Measurements from ENCODE around the gene ASTN2. TPM values are rescaled to one million over a fixed set of nuclear protein-coding genes. Genes with fewer than 3 reads are reported as not detected.

ASTN2 gene
- total RNA-seq, 1 experiment from 2014 or later, result 4.8 TPM

DNA sequence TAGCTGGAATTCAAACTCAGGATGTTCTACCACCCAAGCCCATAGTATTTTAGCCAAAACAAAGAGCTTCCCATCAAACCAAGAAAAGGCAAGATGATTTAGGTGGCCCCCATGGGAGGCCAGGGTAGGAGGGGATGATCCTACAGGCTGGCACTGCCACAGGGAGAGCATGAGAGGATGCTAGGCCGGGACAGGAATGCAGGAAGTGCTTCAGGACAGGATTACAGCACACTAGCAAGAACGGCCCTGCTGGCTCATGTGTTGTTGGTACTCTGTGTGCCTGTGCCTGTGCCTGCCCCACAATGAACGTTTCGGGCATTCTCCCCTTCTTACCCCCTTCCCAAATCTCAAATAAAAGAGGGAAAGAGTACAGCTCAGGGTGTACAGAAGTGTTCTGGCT is 838.5 kb downstream of the ASTN2 start:
- ChIA-PET POLR2A (no interaction called here), CTCF (no interaction called here)
- no peak overlapping the region for H2AFZ ChIP-seq (ENCODE audit: low read depth, low read length, poor library complexity, severe bottlenecking)

More for the DNA sequence above, 838.5 kb downstream of the ASTN2 start:
- no peak overlapping the region for H3K4me2 ChIP-seq (ENCODE audit: low read length)
- no peak overlapping the region for H3K27ac ChIP-seq (ENCODE audit: low read depth, low read length)
- RAD21 ChIA-PET (ENCODE audit: low non-redundant PET in 1 of 2, low total read pairs in 2 of 2, uncharacterized antibody in 2 of 2, unreplicated experiment in 2 of 2), result no interaction called here
- no peak overlapping the region for H3K9ac ChIP-seq (ENCODE audit: low read length)
- H3K36me3 ChIP-seq (ENCODE audit: control insufficient read depth in 1 of 2, insufficient read depth in 2 of 2, low read length in 2 of 2), result no peaks in the 10 kb centered on the region
- H3K9me2 ChIP-seq (ENCODE audit: insufficient read depth), result no peaks in the 10 kb centered on the region
- intact Hi-C loops (cut with micrococcal nuclease), result no loop called here
- no peaks in the 10 kb centered on the region for H3K9me3 ChIP-seq (ENCODE audit: control insufficient read depth in 1 of 2, insufficient read depth in 1 of 2, low read depth in 1 of 2, low read length in 2 of 2)
- H3K27me3 ChIP-seq (ENCODE audit: insufficient read depth, low read length), result no peaks in the 10 kb centered on the region
- H3K4me1 ChIP-seq (ENCODE audit: control insufficient read depth in 1 of 2, insufficient read depth in 2 of 2, low read length in 2 of 2), result no peaks in the 10 kb centered on the region
- no peak for ATAC-seq
- no peak for DNase-seq (ENCODE audit: low read depth, low spot score)
- no peaks in the 10 kb centered on the region for H3K79me2 ChIP-seq (ENCODE audit: insufficient read depth, low read length)
- no peak overlapping the region for H3K4me3 ChIP-seq (replicated peaks in 1 of 2; ENCODE audit: low read depth in 1 of 2, low read length in 2 of 2)
- H4K20me1 ChIP-seq (ENCODE audit: insufficient read depth), result no peaks in the 10 kb centered on the region
- no peak for TF ChIP-seq CEBPB (IDR thresholded peaks at IDR 0.05; ENCODE audit: low read depth)
- no peak for TF ChIP-seq EGR1 (IDR thresholded peaks at IDR 0.05; ENCODE audit: low read depth)
- TF ChIP-seq EZH2phosphoT487 (IDR thresholded peaks at IDR 0.05; ENCODE audit: borderline replicate concordance), result no peak
- TF ChIP-seq ZBTB33 (IDR thresholded peaks at IDR 0.05; ENCODE audit: extremely low read depth, insufficient replicate concordance, low read length), result no peak
- no peak for TF ChIP-seq RAD21 (IDR thresholded peaks at IDR 0.05; ENCODE audit: low read depth)
- no peak for TF ChIP-seq POLR2AphosphoS5 (IDR thresholded peaks at IDR 0.05; ENCODE audit: low read depth, low read length)
- TF ChIP-seq, protein P1, sequence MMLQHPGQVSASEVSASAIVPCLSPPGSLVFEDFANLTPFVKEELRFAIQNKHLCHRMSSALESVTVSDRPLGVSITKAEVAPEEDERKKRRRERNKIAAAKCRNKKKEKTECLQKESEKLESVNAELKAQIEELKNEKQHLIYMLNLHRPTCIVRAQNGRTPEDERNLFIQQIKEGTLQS (IDR thresholded peaks at IDR 0.05), result no peak
- BruUV-seq (replicated peaks), result no TSS peak
